T-cell (primary cell): ENCODE data around the gene BCAS4. TPM values are rescaled to one million over a fixed set of nuclear protein-coding genes. Genes with fewer than 3 reads are reported as not detected.

Experiments used
- ATAC-seq, 4 experiments: fragments of 200-7000 bp in 3 of 4; fragments of 150-1000 bp in 1 of 4; cut with Tn5 transposase; replicated peaks in 1 of 4; 1 replicate in 3 of 4; 2 replicates in 1 of 4; pipeline ENCODE4 v1.10.0; 2021; ENCODE audit warnings: moderate library complexity in 3 of 4, mild to moderate bottlenecking in 2 of 4, moderate number of reproducible peaks in 1 of 4
- CTCF ChIA-PET, 2 donors: fragments of 300-600 bp; sonication (Branson Sonifier 250); formaldehyde crosslinking; loops; one replicate each; lab custom pipeline; 2022; ENCODE audit warnings: antibody characterized with exemption in 2 of 2; lab: Charles Lee
- POLR2A ChIA-PET, 2 donors: fragments of 300-600 bp; sonication (Branson Sonifier 250); formaldehyde crosslinking; loops; one replicate each; lab custom pipeline; 2022; ENCODE audit warnings: antibody characterized with exemption in 2 of 2; lab: Charles Lee
- DNase-seq, 35 experiments: peaks; one replicate each; pipeline versions ENCODE4 v3.0.0 to v3.0.0-alpha.2; 2013 to 2023
- H3K27ac ChIP-seq: one replicate; pipeline ENCODE4 v1.5.1; 2013; ENCODE audit warnings: low read length
- H3K27me3 ChIP-seq, 2 experiments: replicated peaks in 1 of 2; 1 replicate in 1 of 2; 2 replicates in 1 of 2; pipeline versions ENCODE4 v1.6.1 to v1.7.0; 2013; ENCODE audit warnings: low read length in 1 of 2, mixed read lengths in 1 of 2; ENCODE audit not compliant: control insufficient read depth in 2 of 2, insufficient read depth in 2 of 2; ENCODE audit errors: extremely low read depth in 1 of 2
- H3K36me3 ChIP-seq, 2 donors: 1 replicate in 1 of 2; 2 replicates in 1 of 2; pipeline versions ENCODE4 v1.6.1 to v1.7.0; 2013; ENCODE audit warnings: low read length in 1 of 2; ENCODE audit not compliant: control insufficient read depth in 2 of 2, insufficient read depth in 1 of 2; ENCODE audit errors: extremely low read depth in 1 of 2
- H3K4me1 ChIP-seq, 2 experiments: 1 replicate in 1 of 2; 2 replicates in 1 of 2; pipeline versions ENCODE4 v1.6.1 to v1.7.0; 2013; ENCODE audit warnings: low read length in 2 of 2, mixed read lengths in 1 of 2; ENCODE audit not compliant: insufficient read depth in 2 of 2, control insufficient read depth in 1 of 2; ENCODE audit errors: extremely low read depth in 1 of 2
- H3K4me3 ChIP-seq, 2 donors: 1 replicate in 1 of 2; 2 replicates in 1 of 2; pipeline versions ENCODE4 v1.5.1 to v1.7.0; 2013; ENCODE audit warnings: mild to moderate bottlenecking in 2 of 2, low read length in 1 of 2, moderate library complexity in 1 of 2; ENCODE audit not compliant: control insufficient read depth in 1 of 2; ENCODE audit errors: extremely low read depth in 1 of 2
- H3K9me3 ChIP-seq: 2 replicates; pipeline ENCODE4 v1.7.0; 2013
- H3K27ac Mint-ChIP-seq, 2 donors: one replicate each; pipeline ENCODE4 v1.8.0; 2020 to 2021; ENCODE audit warnings: mild to moderate bottlenecking in 2 of 2, mixed read lengths in 2 of 2
- H3K27me3 Mint-ChIP-seq, 2 donors: one replicate each; pipeline ENCODE4 v1.8.0; 2021 to 2022; ENCODE audit warnings: mixed read lengths in 2 of 2
- H3K36me3 Mint-ChIP-seq: one replicate; pipeline ENCODE4 v1.8.0; 2021; ENCODE audit warnings: mixed read lengths
- H3K4me1 Mint-ChIP-seq, 3 donors: one replicate each; pipeline ENCODE4 v1.8.0; 2020 to 2022; ENCODE audit warnings: mixed read lengths in 3 of 3, mild to moderate bottlenecking in 1 of 3
- H3K4me3 Mint-ChIP-seq, 3 donors: one replicate each; pipeline ENCODE4 v1.8.0; 2020 to 2022; ENCODE audit warnings: mild to moderate bottlenecking in 3 of 3, mixed read lengths in 3 of 3, moderate library complexity in 3 of 3
- H3K9me3 Mint-ChIP-seq, 3 donors: one replicate each; pipeline ENCODE4 v1.8.0; 2020 to 2022; ENCODE audit warnings: mixed read lengths in 3 of 3
- WGBS: methylation state at CpG from one replicate; pipeline ENCODE4 v1.1.5; 2013; ENCODE audit warnings: missing lambda C conversion rate; ENCODE audit not compliant: insufficient coverage; 5-methylcytosine and 5-hydroxymethylcytosine counted together
- total RNA-seq, 35 experiments: library from RNA in 6 of 35; stranded (reverse) in 6 of 35; fragments of 120-200 nt in 1 of 35; gene quantifications; one replicate each; pipeline versions ENCODE4 v1.2.1 to v1.2.4 and lab custom pipeline; 2013 to 2026

BCAS4 gene
- total RNA-seq, 5 donors from 2014 or later (not counting 1 experiment from before 2014, with no cell fraction given), result 26.3 to 49.8 (median 31.3) TPM

GRCh38 chr20:50856475-50857041 is 61.7 kb downstream of the BCAS4 start:
- H3K9me3 Mint-ChIP-seq, result no peaks in the 10 kb centered on the region
- no peaks in the 10 kb centered on the region for H3K27me3 Mint-ChIP-seq
- no peaks in the 10 kb centered on the region for H3K9me3 ChIP-seq
- no peak for DNase-seq
- H3K27ac ChIP-seq, result no peak overlapping the region
- no peak overlapping the region for H3K27ac Mint-ChIP-seq
- H3K36me3 Mint-ChIP-seq, result peaks cover 10% of the 10 kb centered on the region
- no peaks in the 10 kb centered on the region for H3K27me3 ChIP-seq
- H3K4me3 Mint-ChIP-seq, result no peak overlapping the region
- POLR2A ChIA-PET, result no interaction called here
- H3K4me1 ChIP-seq, result no peaks in the 10 kb centered on the region
- no peak for ATAC-seq
- CTCF ChIA-PET, result interaction anchor here in 1 of 2 donors (0.5 to 0.6 kb wide), 2 partner anchors 9 to 107 kb away, joined by 3 read pairs; no protein-coding TSS in a partner anchor
- H3K36me3 ChIP-seq, result peaks cover 0 to 2% of the 10 kb centered on the region in 2 donors
- H3K4me1 Mint-ChIP-seq, result peaks cover 0 to 2% (median 2%) of the 10 kb centered on the region in 3 donors
- WGBS, result 80% methylated on average over 1 of the region's 5 CpGs
- H3K4me3 ChIP-seq, result no peak overlapping the region

- ChIA-PET POLR2A (no interaction called here), CTCF (no interaction called here)
- Mint-ChIP-seq H3K36me3 (peaks cover 10% of the 10 kb centered on the region), H3K4me1 (no peaks in the 10 kb centered on the region), H3K4me3 (no peak overlapping the region), H3K27ac (no peak overlapping the region), H3K9me3 (no peaks in the 10 kb centered on the region), H3K27me3 (no peaks in the 10 kb centered on the region)
- Histone ChIP-seq H3K36me3 (peaks cover 0 to 2% of the 10 kb centered on the region in 2 donors), H3K27ac (no peak overlapping the region), H3K9me3 (no peaks in the 10 kb centered on the region), H3K4me1 (no peaks in the 10 kb centered on the region), H3K27me3 (no peaks in the 10 kb centered on the region), H3K4me3 (no peak overlapping the region)
- 94% methylated on average over 3 of the region's 7 CpGs for WGBS
- DNase-seq (no peak), ATAC-seq (no peak)
These were observed 62.5 kb downstream of the BCAS4 start for GRCh38 chr20:50857348-50857747.

GRCh38 chr20:50858525-50858924 is 63.7 kb downstream of the BCAS4 start:
- DNase-seq (no peak), ATAC-seq (no peak)
- no peaks in the 10 kb centered on the region for H3K9me3 ChIP-seq
- no CpG with 5 or more reads among the region's 5 CpGs for WGBS
- H3K4me3 ChIP-seq, result no peak overlapping the region
- ChIA-PET CTCF (no interaction called here), POLR2A (no interaction called here)
- no peaks in the 10 kb centered on the region for H3K27me3 ChIP-seq
- H3K4me3 Mint-ChIP-seq, result no peak overlapping the region
- H3K27ac Mint-ChIP-seq, result no peak overlapping the region
- H3K4me1 Mint-ChIP-seq, result no peaks in the 10 kb centered on the region
- no peaks in the 10 kb centered on the region for H3K4me1 ChIP-seq
- no peaks in the 10 kb centered on the region for H3K9me3 Mint-ChIP-seq
- H3K27me3 Mint-ChIP-seq, result no peaks in the 10 kb centered on the region
- H3K36me3 Mint-ChIP-seq, result peaks cover 10% of the 10 kb centered on the region
- H3K36me3 ChIP-seq, result peaks cover 0 to 2% of the 10 kb centered on the region in 2 donors
- H3K27ac ChIP-seq, result no peak overlapping the region

- Mint-ChIP-seq H3K27ac (no peak overlapping the region), H3K4me3 (no peak overlapping the region), H3K36me3 (peaks cover 14% of the 10 kb centered on the region), H3K4me1 (no peaks in the 10 kb centered on the region), H3K9me3 (no peaks in the 10 kb centered on the region), H3K27me3 (no peaks in the 10 kb centered on the region)
- peaks cover 0 to 2% of the 10 kb centered on the region in 2 donors for H3K36me3 ChIP-seq
- H3K27me3 ChIP-seq, result no peaks in the 10 kb centered on the region
- ChIA-PET CTCF (no interaction called here), POLR2A (no interaction called here)
- no peaks in the 10 kb centered on the region for H3K4me1 ChIP-seq
- 99% methylated on average over 10 of the region's 10 CpGs for WGBS
- H3K4me3 ChIP-seq, result no peak overlapping the region
- no peaks in the 10 kb centered on the region for H3K9me3 ChIP-seq
- ATAC-seq (no peak), DNase-seq (no peak)
- no peak overlapping the region for H3K27ac ChIP-seq
These were observed 64.3 kb downstream of the BCAS4 start for GRCh38 chr20:50859161-50859560.

GRCh38 chr20:50861012-50861411 is 66.2 kb downstream of the BCAS4 start:
- Mint-ChIP-seq H3K27ac (no peak overlapping the region), H3K27me3 (no peaks in the 10 kb centered on the region), H3K36me3 (peaks cover 4% of the 10 kb centered on the region), H3K4me1 (no peaks in the 10 kb centered on the region), H3K4me3 (no peak overlapping the region), H3K9me3 (no peaks in the 10 kb centered on the region)
- Histone ChIP-seq H3K27me3 (no peaks in the 10 kb centered on the region), H3K4me1 (no peaks in the 10 kb centered on the region), H3K27ac (no peak overlapping the region), H3K36me3 (no peaks in the 10 kb centered on the region), H3K9me3 (no peaks in the 10 kb centered on the region), H3K4me3 (no peak overlapping the region)
- POLR2A ChIA-PET, result interaction anchor here (0.7 kb wide), 2 partner anchors 8 to 732 kb away, joined by 6 to 7 read pairs; no protein-coding TSS in a partner anchor
- ATAC-seq (no peak), DNase-seq (no peak)
- 96% methylated on average over 12 of the region's 12 CpGs for WGBS
- CTCF ChIA-PET, result no interaction called here

GRCh38 chr20:50862546-50862945 is 67.7 kb downstream of the BCAS4 start:
- H3K4me3 ChIP-seq, result no peak overlapping the region
- ChIA-PET CTCF (interaction anchor here in 1 of 2 donors (0.6 kb wide), 1 partner anchor 64 kb away, joined by 4 read pairs; no protein-coding TSS in a partner anchor), POLR2A (no interaction called here)
- 83% methylated on average over 1 of the region's 3 CpGs for WGBS
- ATAC-seq, result no peak
- Mint-ChIP-seq H3K27me3 (no peaks in the 10 kb centered on the region), H3K4me1 (no peaks in the 10 kb centered on the region), H3K9me3 (no peaks in the 10 kb centered on the region), H3K27ac (no peak overlapping the region), H3K36me3 (peaks cover 4% of the 10 kb centered on the region), H3K4me3 (no peak overlapping the region)
- H3K36me3 ChIP-seq, result no peaks in the 10 kb centered on the region
- DNase-seq, result no peak
- H3K9me3 ChIP-seq, result no peaks in the 10 kb centered on the region
- no peaks in the 10 kb centered on the region for H3K4me1 ChIP-seq
- no peak overlapping the region for H3K27ac ChIP-seq
- no peaks in the 10 kb centered on the region for H3K27me3 ChIP-seq
